ENCODE results near the gene TRNT1.

DNA sequence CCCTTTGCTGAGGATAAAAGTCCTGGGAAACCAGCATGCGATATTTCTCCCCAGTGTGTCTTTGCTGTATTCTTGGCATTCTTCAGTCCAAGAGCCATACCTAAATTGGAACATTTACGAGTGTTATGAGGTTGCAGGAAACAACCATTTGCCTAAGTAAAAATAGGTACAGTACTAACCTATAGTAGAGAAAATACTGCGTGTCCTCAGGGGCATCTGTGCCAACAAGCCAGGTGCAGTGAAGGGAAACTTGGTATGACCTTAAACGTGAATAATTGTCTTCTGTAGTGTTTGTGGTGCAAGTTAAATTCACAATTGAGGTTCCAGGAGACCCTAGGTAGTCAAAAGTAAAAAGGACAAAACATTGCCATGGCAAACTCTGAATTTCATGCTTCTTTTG is 28.8 kb upstream of the TRNT1 start:
- TF ChIP-seq, protein P1, sequence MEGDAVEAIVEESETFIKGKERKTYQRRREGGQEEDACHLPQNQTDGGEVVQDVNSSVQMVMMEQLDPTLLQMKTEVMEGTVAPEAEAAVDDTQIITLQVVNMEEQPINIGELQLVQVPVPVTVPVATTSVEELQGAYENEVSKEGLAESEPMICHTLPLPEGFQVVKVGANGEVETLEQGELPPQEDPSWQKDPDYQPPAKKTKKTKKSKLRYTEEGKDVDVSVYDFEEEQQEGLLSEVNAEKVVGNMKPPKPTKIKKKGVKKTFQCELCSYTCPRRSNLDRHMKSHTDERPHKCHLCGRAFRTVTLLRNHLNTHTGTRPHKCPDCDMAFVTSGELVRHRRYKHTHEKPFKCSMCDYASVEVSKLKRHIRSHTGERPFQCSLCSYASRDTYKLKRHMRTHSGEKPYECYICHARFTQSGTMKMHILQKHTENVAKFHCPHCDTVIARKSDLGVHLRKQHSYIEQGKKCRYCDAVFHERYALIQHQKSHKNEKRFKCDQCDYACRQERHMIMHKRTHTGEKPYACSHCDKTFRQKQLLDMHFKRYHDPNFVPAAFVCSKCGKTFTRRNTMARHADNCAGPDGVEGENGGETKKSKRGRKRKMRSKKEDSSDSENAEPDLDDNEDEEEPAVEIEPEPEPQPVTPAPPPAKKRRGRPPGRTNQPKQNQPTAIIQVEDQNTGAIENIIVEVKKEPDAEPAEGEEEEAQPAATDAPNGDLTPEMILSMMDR (conservative IDR thresholded peaks at IDR 0.05 in 1 of 2, IDR thresholded peaks at IDR 0.05 in 1 of 2; ENCODE audit: low read depth in 1 of 2, low read length in 2 of 2) = no peak
- TF ChIP-seq EZH2 (IDR thresholded peaks at IDR 0.05; ENCODE audit: low read length, missing control alignments) = no peak
